Spleen (tissue), 7 donors: ENCODE measurements around the gene ZNF804A.

Source experiments
- POLR2A ChIP-seq, 3 donors: fragments of 450-650 bp; IDR thresholded peaks; one replicate each; pipeline ENCODE4 v1.5.1; 2017; ENCODE audit warnings: antibody characterized with exemption in 3 of 3, mild to moderate bottlenecking in 1 of 3
- POLR2AphosphoS5 ChIP-seq, 3 donors: sonication (generic); formaldehyde crosslinking; IDR thresholded peaks; one replicate each; pipeline ENCODE4 v1.5.1; 2017; ENCODE audit warnings: antibody characterized with exemption in 3 of 3
- TF ChIP-seq, protein P1 (sequence below), 11 experiments: fragments of 200-600 bp in 7 of 11; fragments of 450-650 bp in 4 of 11; sonication (generic) in 4 of 11; IDR thresholded peaks in 8 of 11; conservative IDR thresholded peaks in 3 of 11; 1 replicate in 7 of 11; 2 replicates in 4 of 11; pipeline versions ENCODE4 v1.4.0 to v1.8.0; 2016 to 2021; ENCODE audit warnings: antibody characterized with exemption in 11 of 11, inconsistent platforms in 4 of 11, mild to moderate bottlenecking in 1 of 11
- donor health status: DM: no; HTN: no; CAD: no; lungs with moderate emphysema.
- donor health status: DM: no; HTN: no; CAD: no.
- donor health status: DM: no; HTN: no; CAD: no.

GRCh38 chr2:184835398-184835715, 237.0 kb downstream of the ZNF804A start:
- TF ChIP-seq POLR2A (IDR thresholded peaks at IDR 0.05), result no peak
- TF ChIP-seq, protein P1, sequence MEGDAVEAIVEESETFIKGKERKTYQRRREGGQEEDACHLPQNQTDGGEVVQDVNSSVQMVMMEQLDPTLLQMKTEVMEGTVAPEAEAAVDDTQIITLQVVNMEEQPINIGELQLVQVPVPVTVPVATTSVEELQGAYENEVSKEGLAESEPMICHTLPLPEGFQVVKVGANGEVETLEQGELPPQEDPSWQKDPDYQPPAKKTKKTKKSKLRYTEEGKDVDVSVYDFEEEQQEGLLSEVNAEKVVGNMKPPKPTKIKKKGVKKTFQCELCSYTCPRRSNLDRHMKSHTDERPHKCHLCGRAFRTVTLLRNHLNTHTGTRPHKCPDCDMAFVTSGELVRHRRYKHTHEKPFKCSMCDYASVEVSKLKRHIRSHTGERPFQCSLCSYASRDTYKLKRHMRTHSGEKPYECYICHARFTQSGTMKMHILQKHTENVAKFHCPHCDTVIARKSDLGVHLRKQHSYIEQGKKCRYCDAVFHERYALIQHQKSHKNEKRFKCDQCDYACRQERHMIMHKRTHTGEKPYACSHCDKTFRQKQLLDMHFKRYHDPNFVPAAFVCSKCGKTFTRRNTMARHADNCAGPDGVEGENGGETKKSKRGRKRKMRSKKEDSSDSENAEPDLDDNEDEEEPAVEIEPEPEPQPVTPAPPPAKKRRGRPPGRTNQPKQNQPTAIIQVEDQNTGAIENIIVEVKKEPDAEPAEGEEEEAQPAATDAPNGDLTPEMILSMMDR (IDR thresholded peaks at IDR 0.05 in 8 of 11, conservative IDR thresholded peaks at IDR 0.05 in 3 of 11), result no peak
- no peak for TF ChIP-seq POLR2AphosphoS5 (IDR thresholded peaks at IDR 0.05)
